Fibroblast of skin of right quadriceps (primary cell): ENCODE measurements around the gene UBE2Q1.

Source experiments
- DNase-seq: peaks from one replicate; pipeline ENCODE4 v3.0.0-alpha.2; 2013

Gene UBE2Q1

GRCh38 chr1:154501423-154502065 lies 56.9 kb downstream of the UBE2Q1 start:
- DNase-seq: no peak

GRCh38 chr1:154500533-154500932 lies 57.9 kb downstream of the UBE2Q1 start:
- DNase-seq: no peak

DNA sequence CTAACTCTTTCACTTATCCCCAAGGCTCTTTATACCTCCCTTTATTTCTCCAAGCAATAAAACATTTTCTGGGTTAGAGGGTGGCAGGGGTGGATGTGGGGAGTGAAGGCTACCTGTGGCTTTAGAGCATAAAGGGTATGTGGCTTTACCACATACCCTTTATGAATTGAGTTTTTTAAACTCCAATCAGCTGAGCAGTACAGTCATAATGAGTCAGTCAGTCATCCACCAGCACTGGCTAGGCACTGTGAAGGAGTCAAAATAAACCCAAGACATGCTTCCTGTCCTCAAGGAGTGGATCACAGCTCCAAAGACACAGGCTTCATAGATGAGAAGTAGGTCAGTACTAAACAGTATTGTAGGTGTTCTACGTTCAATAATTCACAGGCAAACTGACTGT lies 59.0 kb downstream of the UBE2Q1 start:
- DNase-seq: no peak
